ENCODE results near the gene CPVL.
A peak's percentile ranks its signal among the peaks of the same experiment; 100 is the strongest.

GRCh38 chr7:29189743-29190201, 43.4 kb upstream of the CPVL start:
- peak; percentile 98 for TF ChIP-seq CTCF (IDR thresholded peaks at IDR 0.05)
- TF ChIP-seq ZFX (IDR thresholded peaks at IDR 0.05; ENCODE audit: borderline replicate concordance), result no peak
